ENCODE data around the gene NAB1.

NAB1 gene

GRCh38 chr2:190711069-190711468 lies 62.2 kb downstream of the NAB1 start:
- DNase-seq (ENCODE audit: low read depth in 3 of 3, low spot score in 1 of 3), result no peak

- DNase-seq (ENCODE audit: low read depth in 3 of 3, low spot score in 1 of 3), result no peak
Observed at GRCh38 chr2:190713471-190713870, 64.6 kb downstream of the NAB1 start.

GRCh38 chr2:190714958-190715357 lies 66.1 kb downstream of the NAB1 start:
- DNase-seq (ENCODE audit: low read depth in 3 of 3, low spot score in 1 of 3), result no peak

GRCh38 chr2:190716176-190716807 lies 67.4 kb downstream of the NAB1 start:
- no peak for DNase-seq (ENCODE audit: low read depth in 3 of 3, low spot score in 1 of 3)

GRCh38 chr2:190717306-190717705 lies 68.4 kb downstream of the NAB1 start:
- no peak for DNase-seq (ENCODE audit: low read depth in 3 of 3, low spot score in 1 of 3)

GRCh38 chr2:190717764-190718651 lies 69.1 kb downstream of the NAB1 start:
- DNase-seq (ENCODE audit: low read depth in 3 of 3, low spot score in 1 of 3), result no peak

GRCh38 chr2:190718652-190719526 lies 70.0 kb downstream of the NAB1 start:
- DNase-seq (ENCODE audit: low read depth in 3 of 3, low spot score in 1 of 3), result peak in 1 of 3 donors; percentile 26

- DNase-seq (ENCODE audit: low read depth in 3 of 3, low spot score in 1 of 3), result no peak
Observed at GRCh38 chr2:190720276-190720675, 71.4 kb downstream of the NAB1 start.

- no peak for DNase-seq (ENCODE audit: low read depth in 3 of 3, low spot score in 1 of 3)
Observed at GRCh38 chr2:190720691-190721090, 71.8 kb downstream of the NAB1 start.

GRCh38 chr2:190722061-190722759 lies 73.3 kb downstream of the NAB1 start:
- DNase-seq (ENCODE audit: low read depth in 3 of 3, low spot score in 1 of 3), result no peak

- DNase-seq (ENCODE audit: low read depth in 3 of 3, low spot score in 1 of 3), result no peak
Observed at GRCh38 chr2:190722835-190723234, 74.0 kb downstream of the NAB1 start.

GRCh38 chr2:190723397-190724090 lies 74.7 kb downstream of the NAB1 start:
- no peak for DNase-seq (ENCODE audit: low read depth in 3 of 3, low spot score in 1 of 3)

GRCh38 chr2:190726255-190726654 lies 77.4 kb downstream of the NAB1 start:
- DNase-seq (ENCODE audit: low read depth in 3 of 3, low spot score in 1 of 3), result no peak

GRCh38 chr2:190736355-190736754 lies 87.5 kb downstream of the NAB1 start:
- DNase-seq (ENCODE audit: low read depth in 3 of 3, low spot score in 1 of 3), result no peak

- DNase-seq (ENCODE audit: low read depth in 3 of 3, low spot score in 1 of 3), result no peak
Observed at GRCh38 chr2:190740449-190740848, 91.6 kb downstream of the NAB1 start.
